Activated CD4-positive, alpha-beta T cell treated with anti-CD3 and anti-CD28 coated beads for 24 hours (primary cell): ENCODE measurements around the gene TCERG1L.

Source experiments
- DNase-seq, 2 donors: peaks; one replicate each; pipeline ENCODE4 v3.0.0-alpha.2; 2020; ENCODE audit warnings: low read depth in 2 of 2

TCERG1L gene

GRCh38 chr10:131230166-131230565 lies 81.4 kb downstream of the TCERG1L start:
- DNase-seq: no peak

DNA sequence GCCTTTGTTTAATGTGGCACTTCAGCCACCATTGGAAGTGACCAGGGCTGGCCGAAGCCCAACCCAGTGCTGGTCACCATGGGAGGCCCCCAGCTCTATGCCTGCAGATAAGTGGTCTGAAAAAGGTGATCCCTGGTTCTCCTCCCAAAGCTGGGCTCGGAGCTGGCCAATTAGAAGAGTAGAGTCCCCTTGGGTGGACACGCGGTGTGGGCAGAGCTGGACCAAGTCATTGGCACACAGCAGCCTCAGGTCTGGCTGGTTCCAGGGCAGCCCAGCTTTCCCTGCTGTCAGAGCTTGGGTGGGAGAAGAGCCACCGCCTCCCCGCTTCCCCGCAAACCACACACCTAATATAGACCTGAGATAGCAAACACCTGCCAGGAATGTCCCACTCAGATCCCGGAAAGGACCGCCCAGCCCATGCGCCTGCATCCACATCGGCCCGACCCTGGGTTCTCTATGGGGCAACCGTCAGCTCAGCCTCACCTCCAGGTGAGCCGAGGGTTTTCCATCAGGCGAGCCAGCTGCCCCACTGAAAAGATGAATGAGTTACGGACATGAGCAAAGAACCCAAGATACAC lies 84.3 kb downstream of the TCERG1L start:
- DNase-seq: no peak

GRCh38 chr10:131226446-131227162 lies 84.9 kb downstream of the TCERG1L start:
- no peak for DNase-seq

DNA sequence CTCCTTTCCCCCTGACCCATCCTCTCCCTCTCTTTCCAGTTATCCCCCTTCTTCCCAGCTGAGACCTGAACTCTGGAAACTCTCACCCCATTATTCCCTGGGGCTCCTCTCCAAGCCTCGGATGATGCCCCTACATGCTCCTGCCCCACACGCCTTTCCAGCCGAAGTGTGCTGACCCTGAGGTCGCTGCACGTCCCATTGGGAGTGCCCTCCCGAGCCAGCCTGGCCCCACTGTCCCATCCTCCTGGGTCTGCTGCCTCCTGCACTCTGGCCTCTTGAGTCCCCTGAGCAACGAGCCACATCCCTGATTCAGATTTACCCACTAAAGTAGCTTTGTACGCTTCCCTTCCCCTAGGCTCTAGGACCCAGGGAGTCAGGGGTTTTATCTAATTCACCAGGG lies 87.4 kb downstream of the TCERG1L start:
- DNase-seq: no peak

DNA sequence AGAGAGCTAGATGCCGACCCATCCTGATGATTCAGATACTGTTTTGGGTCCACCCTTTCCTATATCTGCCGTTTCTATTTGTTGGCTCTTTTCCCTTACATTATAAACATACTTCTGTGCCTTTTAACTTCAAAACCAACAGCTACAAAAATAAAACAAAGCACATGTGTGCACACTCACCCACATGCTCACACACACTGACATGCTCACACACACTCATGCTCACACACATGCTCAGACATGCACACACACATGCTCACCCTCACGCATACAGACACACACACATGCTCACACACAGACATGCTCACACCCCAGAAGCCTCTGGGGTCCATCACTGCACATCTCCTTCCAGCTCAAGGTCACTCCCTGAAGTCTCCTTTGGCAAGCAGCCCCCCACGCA lies 88.1 kb downstream of the TCERG1L start:
- no peak for DNase-seq

- no peak for DNase-seq
These were observed 88.5 kb downstream of the TCERG1L start for GRCh38 chr10:131222986-131223385.

- no peak for DNase-seq
These were observed 89.8 kb downstream of the TCERG1L start for GRCh38 chr10:131221632-131222277.

DNA sequence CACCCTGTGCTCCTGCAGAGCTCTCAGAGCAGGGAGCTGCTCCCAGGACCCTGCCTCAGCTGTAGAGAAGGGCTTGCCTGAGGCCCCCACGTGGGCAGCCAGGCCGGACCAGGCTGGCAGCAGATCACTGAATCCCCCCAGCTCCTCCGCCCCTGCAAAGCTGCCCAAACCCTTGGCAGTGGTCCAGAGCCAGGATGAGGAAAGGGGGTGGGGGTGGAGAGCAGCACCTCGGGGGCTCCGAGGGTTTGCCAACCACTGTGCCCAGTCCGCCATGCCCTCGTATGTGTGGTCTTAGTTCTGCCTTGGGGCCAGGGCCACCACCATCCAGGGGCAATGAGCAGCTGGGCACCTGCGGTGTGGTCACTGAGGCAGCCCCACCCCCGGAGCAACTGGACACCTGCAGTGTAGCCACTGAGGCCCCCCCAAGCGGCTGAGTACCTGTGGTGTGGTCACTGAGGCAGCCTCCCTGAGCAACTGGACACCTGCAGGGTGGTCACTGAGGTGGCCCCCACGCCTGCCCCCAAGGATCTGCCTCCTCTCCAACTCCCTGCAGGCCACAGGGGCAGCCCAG lies 90.8 kb downstream of the TCERG1L start:
- no peak for DNase-seq

- no peak for DNase-seq
These were observed 91.5 kb downstream of the TCERG1L start for GRCh38 chr10:131219955-131220489.

- DNase-seq: no peak
These were observed 92.0 kb downstream of the TCERG1L start for GRCh38 chr10:131219584-131219886.

GRCh38 chr10:131218811-131219583 lies 92.5 kb downstream of the TCERG1L start:
- no peak for DNase-seq

GRCh38 chr10:131216681-131217230 lies 94.8 kb downstream of the TCERG1L start:
- no peak for DNase-seq

GRCh38 chr10:131215776-131216175 lies 95.7 kb downstream of the TCERG1L start:
- no peak for DNase-seq

- DNase-seq: no peak
These were observed 96.8 kb downstream of the TCERG1L start for GRCh38 chr10:131214521-131215244.

DNA sequence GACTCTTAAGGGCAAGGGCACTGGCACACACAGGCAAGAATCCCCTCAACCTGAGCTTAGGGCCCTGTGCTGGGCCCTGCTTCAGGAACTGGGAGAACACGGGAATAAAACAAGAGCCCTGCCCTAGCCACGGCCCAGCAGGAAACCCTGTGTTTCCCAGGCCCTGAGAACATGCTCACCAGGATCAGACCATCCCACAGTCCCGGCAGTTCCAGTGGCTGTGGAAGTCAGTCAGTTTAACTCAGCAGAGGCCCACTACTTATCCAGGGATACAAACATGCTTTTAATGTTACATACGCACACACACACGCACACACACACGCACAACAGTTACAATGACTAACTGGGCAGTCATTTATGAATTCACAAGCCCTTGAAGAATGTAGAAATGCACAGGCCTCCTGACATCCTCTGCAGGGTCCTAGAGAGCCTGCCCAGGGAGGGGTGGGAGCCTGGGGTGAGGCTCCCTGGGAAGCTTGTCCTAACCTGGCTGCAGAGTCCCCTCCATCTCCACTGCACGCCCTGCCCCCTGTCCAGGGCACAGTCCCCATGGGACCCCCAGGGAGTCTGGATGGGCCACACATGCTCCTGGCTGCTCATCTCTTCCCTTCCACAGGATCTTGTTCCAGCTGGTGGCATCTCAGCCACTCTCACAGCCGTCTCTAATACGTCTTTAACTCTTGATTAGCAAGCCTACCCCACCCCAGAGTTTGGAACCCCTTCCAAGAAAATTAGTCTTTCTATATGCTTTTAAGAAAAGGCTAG lies 97.6 kb downstream of the TCERG1L start:
- no peak for DNase-seq

GRCh38 chr10:131212763-131213325 lies 98.7 kb downstream of the TCERG1L start:
- DNase-seq: no peak

- no peak for DNase-seq
These were observed 99.4 kb downstream of the TCERG1L start for GRCh38 chr10:131211965-131212619.

GRCh38 chr10:131211559-131211958 lies 100.0 kb downstream of the TCERG1L start:
- DNase-seq: no peak

GRCh38 chr10:131211146-131211545 lies 100.4 kb downstream of the TCERG1L start:
- DNase-seq: no peak
